CD4-positive, alpha-beta T cell treated with Interleukin-15 for 4 hours (primary cell): ENCODE measurements around the gene EPHA6.

Source experiments
- DNase-seq: peaks from one replicate; pipeline ENCODE4 v3.0.0-alpha.2; 2020; ENCODE audit warnings: low spot score

EPHA6 gene

DNA sequence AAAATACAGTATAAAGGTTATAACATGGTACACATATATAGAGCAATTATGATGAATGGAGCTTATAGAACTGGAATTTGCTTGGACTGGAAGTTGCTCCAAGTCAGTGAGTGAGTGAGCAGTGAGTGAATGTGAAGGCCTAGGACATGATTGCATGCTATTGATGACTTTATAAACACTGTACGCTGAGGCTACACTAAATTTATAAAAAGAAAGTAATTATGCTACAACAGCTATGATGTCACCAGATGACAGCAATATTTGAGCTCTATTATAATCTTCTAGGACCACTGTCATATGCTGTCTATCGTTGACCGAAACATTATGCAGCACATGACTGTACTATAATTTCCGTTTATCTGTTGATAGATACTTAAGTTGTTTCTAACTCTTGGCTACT, 463.3 kb downstream of the EPHA6 start:
- DNase-seq, result no peak

DNA sequence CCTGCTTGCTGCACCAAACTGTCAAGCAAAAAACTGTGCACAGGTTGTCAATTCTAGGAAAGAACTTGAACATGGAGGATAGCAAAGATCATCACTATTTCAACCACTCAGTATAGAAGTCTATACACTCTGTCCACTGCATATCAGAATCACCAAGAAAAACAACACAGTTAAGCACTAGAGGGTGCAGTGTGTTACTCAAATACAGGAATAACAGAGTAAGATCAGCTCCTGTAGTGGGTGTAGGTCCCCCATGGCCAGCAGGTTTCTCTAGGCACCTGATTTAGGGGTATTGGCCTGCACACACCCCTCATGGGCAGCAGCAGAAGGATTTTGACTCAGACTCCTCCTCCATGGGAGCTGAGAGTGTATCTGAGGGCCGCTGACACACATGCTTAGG, 464.1 kb downstream of the EPHA6 start:
- DNase-seq, result no peak

DNA sequence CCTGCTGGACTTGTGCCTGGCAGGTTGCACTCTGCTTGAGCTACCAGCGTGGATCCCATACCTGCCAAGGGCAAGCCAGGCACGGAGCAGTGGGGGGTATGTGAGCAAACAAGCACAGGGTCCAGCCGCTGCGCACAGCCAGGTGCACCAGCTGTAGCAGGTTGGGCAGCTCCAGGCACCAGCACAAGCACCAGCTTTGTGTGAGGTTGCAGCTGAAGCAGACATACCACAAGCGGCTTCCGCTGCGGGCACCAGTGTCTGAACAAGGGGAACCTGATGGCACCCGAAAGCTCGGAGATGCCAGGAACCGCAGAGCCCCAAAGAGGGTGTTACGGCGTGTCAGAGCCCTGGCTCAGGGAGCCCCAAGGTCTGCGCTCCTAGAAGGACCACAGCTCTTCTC, 477.5 kb downstream of the EPHA6 start:
- DNase-seq, result no peak

DNA sequence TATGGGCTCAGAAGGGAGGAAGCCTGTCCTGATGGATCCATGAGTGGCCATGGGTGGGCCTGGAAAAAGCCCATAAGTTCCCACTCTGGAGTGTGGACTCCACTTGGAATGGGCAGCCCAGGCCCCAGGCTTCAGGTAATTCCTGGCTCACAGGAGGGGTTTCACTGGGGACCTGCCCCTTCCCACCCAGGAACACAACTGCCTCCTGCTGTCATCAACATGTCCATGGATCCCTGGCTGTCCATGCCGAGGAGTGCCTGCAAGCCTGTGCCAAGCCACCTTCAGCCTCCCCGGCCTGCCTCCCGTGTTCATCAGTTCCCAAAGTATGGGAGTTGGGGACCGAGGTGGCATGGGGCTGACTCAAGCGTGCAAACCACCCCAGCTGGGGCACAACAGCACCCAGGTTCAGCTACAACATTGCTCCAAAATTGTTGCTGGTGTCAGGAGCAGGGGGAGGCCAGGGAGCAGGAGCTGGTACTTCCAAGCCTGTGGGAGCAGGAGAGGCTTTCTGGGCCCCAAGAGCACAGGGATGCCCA, 479.3 kb downstream of the EPHA6 start:
- no peak for DNase-seq

DNA sequence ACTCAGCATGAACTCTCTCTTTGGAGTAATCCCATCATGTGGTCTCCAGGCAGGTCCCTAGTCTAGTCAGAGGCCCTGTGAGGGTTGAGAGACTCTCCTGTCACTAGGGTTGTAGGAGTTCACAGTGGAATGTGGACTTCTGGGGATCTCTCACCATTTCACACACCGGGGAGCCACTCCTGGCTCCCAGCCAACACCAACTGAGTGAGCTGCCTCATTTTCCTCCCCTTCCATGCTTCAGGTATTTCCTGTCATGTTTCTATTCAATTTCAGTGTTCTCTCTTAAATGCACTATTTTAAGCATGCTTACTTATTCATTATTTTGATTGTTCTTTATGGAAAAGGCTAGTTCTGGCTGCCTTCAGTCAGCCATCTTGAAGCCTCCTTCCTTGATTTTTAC, 482.6 kb downstream of the EPHA6 start:
- no peak for DNase-seq

- DNase-seq, result no peak
Measured at GRCh38 chr3:97301114-97301513, 486.7 kb downstream of the EPHA6 start.

- DNase-seq, result no peak
Measured at GRCh38 chr3:97306226-97306625, 491.8 kb downstream of the EPHA6 start.

- no peak for DNase-seq
Measured at GRCh38 chr3:97338375-97338774, 524.0 kb downstream of the EPHA6 start.

- no peak for DNase-seq
Measured at GRCh38 chr3:97340940-97341339, 526.5 kb downstream of the EPHA6 start.

DNA sequence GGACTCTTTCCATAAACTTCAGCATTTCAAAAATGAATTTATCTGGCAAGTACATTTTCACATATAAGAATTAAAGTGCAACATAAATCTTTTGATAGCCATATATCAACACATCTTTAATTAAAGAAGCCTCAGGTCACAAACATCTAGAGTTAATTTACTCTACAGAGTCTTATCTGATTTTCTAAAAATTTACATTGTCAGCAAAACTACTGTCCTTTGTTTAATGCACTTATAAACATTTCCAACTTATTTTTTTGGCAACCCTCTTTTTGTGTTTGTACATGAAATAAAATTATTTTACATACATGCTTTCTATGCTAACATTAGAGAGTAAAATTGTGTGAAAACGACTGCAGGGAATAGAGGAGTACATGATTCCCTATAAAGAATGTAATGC, 533.4 kb downstream of the EPHA6 start:
- no peak for DNase-seq

- no peak for DNase-seq
Measured at GRCh38 chr3:97350971-97351370, 536.6 kb downstream of the EPHA6 start.

DNA sequence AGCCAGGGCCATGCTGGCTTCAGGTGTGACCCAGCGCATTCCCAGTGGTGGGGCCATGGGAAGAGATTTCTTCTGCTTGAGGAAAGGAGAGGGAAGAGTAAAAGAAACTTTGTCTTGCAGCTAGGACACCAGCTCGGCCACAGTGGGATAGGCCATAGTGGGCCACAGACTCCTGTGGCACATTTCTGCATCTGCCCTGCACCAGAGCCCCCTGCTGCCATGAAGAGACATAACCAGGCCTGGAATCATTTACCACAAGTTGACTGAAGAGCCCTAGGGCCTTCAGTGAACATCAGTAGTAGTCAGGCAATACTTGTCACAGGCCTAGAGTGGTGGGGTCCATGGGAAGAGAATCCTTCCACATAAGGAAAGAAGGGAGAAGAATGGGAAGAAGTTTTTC, 538.8 kb downstream of the EPHA6 start:
- DNase-seq, result no peak

- no peak for DNase-seq
Measured at GRCh38 chr3:97359977-97360376, 545.6 kb downstream of the EPHA6 start.

GRCh38 chr3:97360804-97361203, 546.4 kb downstream of the EPHA6 start:
- no peak for DNase-seq

DNA sequence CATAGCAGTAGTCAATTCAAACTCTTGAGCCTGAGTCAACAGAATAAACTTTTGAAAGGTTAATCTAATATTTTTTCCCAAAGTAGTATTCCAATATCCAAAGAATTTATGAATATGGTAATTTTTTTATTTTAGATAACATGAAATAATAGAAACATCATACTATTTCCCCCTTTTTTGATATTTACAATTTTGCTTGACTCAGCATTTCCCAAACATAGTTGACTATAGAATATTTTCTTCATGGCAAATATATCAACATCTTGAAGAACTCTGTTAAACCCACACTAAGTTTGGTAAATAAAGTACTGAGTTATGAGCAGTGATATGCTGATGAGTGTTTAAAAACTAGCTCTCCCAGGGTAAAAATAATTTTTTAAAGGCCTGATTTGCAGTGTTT, 570.2 kb downstream of the EPHA6 start:
- DNase-seq, result no peak

DNA sequence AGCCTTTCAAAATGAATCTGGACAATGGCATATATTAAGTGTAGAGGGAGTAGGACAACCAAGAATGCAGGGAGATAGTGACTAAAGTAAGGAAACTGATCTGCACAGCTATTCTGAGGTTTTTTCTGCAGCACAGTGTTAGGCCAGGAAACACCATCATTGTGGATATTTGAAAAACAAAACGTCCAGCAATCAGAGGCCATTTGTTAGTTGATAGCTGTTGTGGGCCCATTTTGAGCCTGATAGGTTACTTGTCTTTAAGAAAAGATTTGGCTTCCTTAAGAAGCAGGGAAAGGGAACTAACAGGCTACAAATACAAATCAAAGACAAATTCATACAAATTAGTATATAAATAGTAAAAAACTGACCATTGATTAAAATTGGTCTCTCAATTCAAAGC, 574.4 kb downstream of the EPHA6 start:
- no peak for DNase-seq

DNA sequence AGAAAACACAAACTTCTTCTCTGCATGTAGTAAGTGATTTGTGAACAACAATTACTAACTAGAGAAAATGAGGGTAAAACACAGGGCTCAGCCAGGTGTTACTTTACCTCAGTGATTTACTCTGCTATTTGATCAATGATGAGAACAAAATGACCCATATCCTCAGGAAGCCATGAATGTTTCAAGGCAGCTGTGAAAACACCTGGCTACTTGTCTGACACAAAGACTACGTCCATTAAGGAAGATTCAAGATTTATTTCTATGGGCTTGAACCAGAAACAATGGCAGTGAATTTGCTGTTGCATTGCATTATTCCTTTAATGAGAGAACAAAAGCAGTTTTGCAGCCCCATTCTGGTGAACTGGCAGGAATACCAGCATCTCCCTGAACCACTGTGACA, 575.5 kb downstream of the EPHA6 start:
- DNase-seq, result no peak

GRCh38 chr3:97391167-97391566, 576.8 kb downstream of the EPHA6 start:
- no peak for DNase-seq

GRCh38 chr3:97409612-97410011, 595.2 kb downstream of the EPHA6 start:
- no peak for DNase-seq

DNA sequence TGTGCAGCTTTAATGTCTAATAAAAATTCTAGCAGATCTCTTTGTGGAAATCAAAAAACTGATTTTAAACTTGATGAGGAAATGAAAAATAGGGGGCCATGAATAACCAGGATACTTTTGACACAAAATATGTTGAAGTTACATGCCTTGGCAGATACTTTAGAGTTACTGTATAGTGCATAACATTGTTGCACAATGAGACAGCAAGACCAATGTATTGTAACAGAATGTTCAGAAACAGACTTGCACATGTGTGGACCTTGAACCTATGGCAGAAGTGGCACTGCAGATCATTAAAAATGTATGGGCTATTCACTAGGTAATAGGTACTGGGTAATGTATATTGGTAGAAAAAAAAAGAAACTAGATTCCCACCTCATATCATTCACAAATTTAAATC, 607.2 kb downstream of the EPHA6 start:
- DNase-seq, result no peak

DNA sequence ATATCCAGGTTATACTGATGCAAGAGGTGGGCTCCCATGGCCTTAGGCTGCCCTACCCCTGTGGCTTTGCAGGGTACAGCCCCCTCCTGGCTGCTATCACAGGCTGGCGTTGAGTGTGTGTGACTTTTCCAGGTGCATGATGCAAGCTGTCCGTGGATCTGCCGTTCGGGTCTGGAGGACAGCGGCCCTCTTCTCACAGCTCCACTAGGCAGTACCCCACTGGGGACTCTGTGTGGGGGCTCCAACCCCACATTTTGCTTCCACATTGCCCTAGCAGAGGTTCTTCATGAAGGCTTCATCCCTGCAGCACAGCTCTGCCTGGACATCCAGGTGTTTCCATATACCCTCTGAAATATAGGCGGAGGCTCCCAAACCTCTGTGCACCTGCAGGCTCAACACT, 610.6 kb downstream of the EPHA6 start:
- no peak for DNase-seq

GRCh38 chr3:97430601-97431000, 616.2 kb downstream of the EPHA6 start:
- DNase-seq, result no peak

GRCh38 chr3:97432914-97433313, 618.5 kb downstream of the EPHA6 start:
- no peak for DNase-seq

GRCh38 chr3:97438131-97438530, 623.7 kb downstream of the EPHA6 start:
- DNase-seq, result no peak

GRCh38 chr3:97439373-97439772, 625.0 kb downstream of the EPHA6 start:
- DNase-seq, result no peak
